Measurements from ENCODE around the gene FKBP6.

The FKBP6 gene

GRCh38 chr7:73366990-73367389 lies 39.0 kb downstream of the FKBP6 start:
- Histone ChIP-seq H3K9me2 (replicated peaks; ENCODE audit: insufficient read depth, low read length) (no peaks in the 10 kb centered on the region), H3K4me3 (ENCODE audit: low read length) (no peak overlapping the region), H3F3A (ENCODE audit: insufficient read depth, low read length) (no peaks in the 10 kb centered on the region), H3K79me2 (ENCODE audit: low read length) (no peaks in the 10 kb centered on the region), H3K4me2 (ENCODE audit: low read depth, low read length) (no peak overlapping the region), H3K9ac (ENCODE audit: low read length) (no peak overlapping the region), H3K9me3 (replicated peaks; ENCODE audit: insufficient read depth, low read length) (no peaks in the 10 kb centered on the region), H3K27me3 (replicated peaks; ENCODE audit: insufficient read depth, low read length) (peaks cover 10% of the 10 kb centered on the region), H3K36me3 (replicated peaks; ENCODE audit: insufficient read depth, low read length) (no peaks in the 10 kb centered on the region), H3K27ac (ENCODE audit: low read length) (no peak overlapping the region), H2AFZ (ENCODE audit: low read length) (no peak overlapping the region), H3K4me1 (ENCODE audit: low read length) (no peaks in the 10 kb centered on the region), H4K20me1 (ENCODE audit: insufficient read depth, low read length) (no peaks in the 10 kb centered on the region)
- TF ChIP-seq EZH2 (optimal IDR thresholded peaks at IDR 0.05; ENCODE audit: low read depth, low read length): no peak
- no peak for TF ChIP-seq EZH2phosphoT487 (IDR thresholded peaks at IDR 0.05; ENCODE audit: low read length)
- TF ChIP-seq CTCF (IDR thresholded peaks at IDR 0.05; ENCODE audit: low read length): no peak
- no peak for DNase-seq

- TF ChIP-seq CTCF (IDR thresholded peaks at IDR 0.05; ENCODE audit: low read length): no peak
- TF ChIP-seq EZH2phosphoT487 (IDR thresholded peaks at IDR 0.05; ENCODE audit: low read length): no peak
- TF ChIP-seq EZH2 (optimal IDR thresholded peaks at IDR 0.05; ENCODE audit: low read depth, low read length): no peak
- no peak overlapping the region for H3K4me2 ChIP-seq (ENCODE audit: low read depth, low read length)
- H4K20me1 ChIP-seq (ENCODE audit: insufficient read depth, low read length): no peaks in the 10 kb centered on the region
- no peak overlapping the region for H3K4me3 ChIP-seq (ENCODE audit: low read length)
- H3K4me1 ChIP-seq (ENCODE audit: low read length): no peaks in the 10 kb centered on the region
- H3K36me3 ChIP-seq (replicated peaks; ENCODE audit: insufficient read depth, low read length): no peaks in the 10 kb centered on the region
- DNase-seq: no peak
- H3F3A ChIP-seq (ENCODE audit: insufficient read depth, low read length): no peaks in the 10 kb centered on the region
- no peaks in the 10 kb centered on the region for H3K79me2 ChIP-seq (ENCODE audit: low read length)
- no peaks in the 10 kb centered on the region for H3K9me2 ChIP-seq (replicated peaks; ENCODE audit: insufficient read depth, low read length)
- H3K9me3 ChIP-seq (replicated peaks; ENCODE audit: insufficient read depth, low read length): no peaks in the 10 kb centered on the region
- H2AFZ ChIP-seq (ENCODE audit: low read length): no peak overlapping the region
- H3K9ac ChIP-seq (ENCODE audit: low read length): no peak overlapping the region
- H3K27me3 ChIP-seq (replicated peaks; ENCODE audit: insufficient read depth, low read length): peaks cover 6% of the 10 kb centered on the region
- no peak overlapping the region for H3K27ac ChIP-seq (ENCODE audit: low read length)
Measured at GRCh38 chr7:73369009-73369408, 41.0 kb downstream of the FKBP6 start.

- no peak overlapping the region for H3K4me3 ChIP-seq (ENCODE audit: low read length)
- H3K27ac ChIP-seq (ENCODE audit: low read length): no peak overlapping the region
- no peaks in the 10 kb centered on the region for H3K9me2 ChIP-seq (replicated peaks; ENCODE audit: insufficient read depth, low read length)
- no peak overlapping the region for H3K4me2 ChIP-seq (ENCODE audit: low read depth, low read length)
- DNase-seq: no peak
- H3K36me3 ChIP-seq (replicated peaks; ENCODE audit: insufficient read depth, low read length): no peaks in the 10 kb centered on the region
- H3K27me3 ChIP-seq (replicated peaks; ENCODE audit: insufficient read depth, low read length): 0 out of 2 replicates have a peak, but pooled peaks cover under 1% of the 10 kb centered on the region
- H3K4me1 ChIP-seq (ENCODE audit: low read length): no peaks in the 10 kb centered on the region
- H3F3A ChIP-seq (ENCODE audit: insufficient read depth, low read length): no peaks in the 10 kb centered on the region
- no peak overlapping the region for H2AFZ ChIP-seq (ENCODE audit: low read length)
- H3K79me2 ChIP-seq (ENCODE audit: low read length): no peaks in the 10 kb centered on the region
- H3K9me3 ChIP-seq (replicated peaks; ENCODE audit: insufficient read depth, low read length): no peaks in the 10 kb centered on the region
- H4K20me1 ChIP-seq (ENCODE audit: insufficient read depth, low read length): no peaks in the 10 kb centered on the region
- TF ChIP-seq EZH2phosphoT487 (IDR thresholded peaks at IDR 0.05; ENCODE audit: low read length): no peak
- no peak for TF ChIP-seq EZH2 (optimal IDR thresholded peaks at IDR 0.05; ENCODE audit: low read depth, low read length)
- no peak for TF ChIP-seq CTCF (IDR thresholded peaks at IDR 0.05; ENCODE audit: low read length)
- no peak overlapping the region for H3K9ac ChIP-seq (ENCODE audit: low read length)
Measured at GRCh38 chr7:73369622-73370021, 41.7 kb downstream of the FKBP6 start.
